ENCODE results near the gene BGN.

- no peak for TF ChIP-seq POLR2A (IDR thresholded peaks at IDR 0.05; ENCODE audit: low read length)
- no peak for TF ChIP-seq GATA1 (IDR thresholded peaks at IDR 0.05; ENCODE audit: low read depth, low read length)
These were observed 12.3 kb upstream of the BGN start for GRCh38 chrX:153482376-153483015.

Measured in erythroblast (primary cell).